HL-60 (cell line): Measurements from ENCODE around the gene ELP2.

Experiments used
- DNase-seq, 2 experiments: peaks; one replicate each; pipeline ENCODE4 v3.0.0-alpha.2; 2010 to 2020; ENCODE audit warnings: low read depth in 1 of 2, low spot score in 1 of 2
- H3K27ac ChIP-seq: fragments of 250-450 bp; sonication (Bioruptor Pico); replicated peaks from 2 replicates; pipeline ENCODE4 v1.5.1; 2020; ENCODE audit warnings: mild to moderate bottlenecking, moderate library complexity
- H3K27me3 ChIP-seq: fragments of 250-450 bp; sonication (Bioruptor Pico); 2 replicates; pipeline ENCODE4 v1.5.1; 2021; ENCODE audit warnings: mild to moderate bottlenecking, moderate library complexity; ENCODE audit not compliant: insufficient read depth, poor library complexity, severe bottlenecking
- H3K4me3 ChIP-seq: replicated peaks from 2 replicates; pipeline ENCODE4 v1.5.1; 2011; ENCODE audit warnings: mild to moderate bottlenecking, control low read depth, low read length; ENCODE audit not compliant: insufficient read depth
- CTCF ChIP-seq: IDR thresholded peaks from one replicate; pipeline ENCODE4 v1.5.1; 2011; ENCODE audit warnings: low read length, control low read depth, inconsistent platforms; ENCODE audit not compliant: insufficient read depth
- GABPA ChIP-seq: IDR thresholded peaks from 2 replicates; pipeline ENCODE4 v1.6.1; 2012; ENCODE audit warnings: low read depth
- POLR2AphosphoS5 ChIP-seq: IDR thresholded peaks from 2 replicates; pipeline ENCODE4 v1.6.1; 2012; ENCODE audit warnings: low read depth
- REST ChIP-seq: IDR thresholded peaks from 2 replicates; pipeline ENCODE4 v1.6.1; 2012; ENCODE audit warnings: low read depth; ENCODE audit not compliant: insufficient replicate concordance
- SPI1 ChIP-seq: IDR thresholded peaks from 2 replicates; pipeline ENCODE4 v1.6.1; 2012; ENCODE audit warnings: low read depth, mild to moderate bottlenecking, borderline replicate concordance

ELP2 gene

GRCh38 chr18:36094431-36094830, 35.3 kb upstream of the ELP2 start:
- Histone ChIP-seq H3K4me3 (no peak overlapping the region), H3K27me3 (no peaks in the 10 kb centered on the region), H3K27ac (no peak overlapping the region)
- DNase-seq = no peak
- TF ChIP-seq CTCF (no peak), GABPA (no peak), REST (no peak), SPI1 (no peak)

DNA sequence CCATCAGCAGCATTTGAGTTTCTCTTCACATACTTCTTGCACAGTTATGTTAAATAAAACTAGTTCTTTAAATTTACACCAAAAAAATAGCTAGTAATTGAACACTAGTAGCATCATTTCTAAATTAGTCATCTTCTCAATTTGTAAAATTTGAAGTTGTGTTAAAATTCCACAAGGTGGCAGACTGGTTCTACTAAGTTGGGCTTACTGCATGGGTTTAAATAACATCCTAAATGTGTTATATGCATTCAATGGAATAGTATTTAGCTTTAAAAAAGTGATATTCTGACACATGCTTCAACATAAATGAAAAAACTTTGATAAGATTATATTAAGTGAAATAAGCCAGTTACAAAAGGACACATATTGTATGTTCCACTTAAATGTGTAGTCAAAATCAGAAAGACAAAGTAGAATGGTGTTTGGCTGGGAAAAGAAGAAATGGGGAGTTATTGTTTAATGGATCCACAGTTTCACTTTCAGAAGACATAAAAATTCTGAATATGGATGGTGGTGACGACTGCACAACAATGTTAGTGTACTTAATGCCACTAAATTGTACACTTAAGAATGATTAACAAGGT, 33.7 kb upstream of the ELP2 start:
- no peaks in the 10 kb centered on the region for H3K27me3 ChIP-seq
- no peak overlapping the region for H3K4me3 ChIP-seq
- H3K27ac ChIP-seq = no peak overlapping the region
- TF ChIP-seq SPI1 = no peak
- TF ChIP-seq GABPA = no peak
- no peak for TF ChIP-seq POLR2AphosphoS5
- no peak for TF ChIP-seq CTCF
- TF ChIP-seq REST = no peak
- DNase-seq = peak; percentile 25 to 31

- Histone ChIP-seq H3K27ac (no peak overlapping the region), H3K4me3 (no peak overlapping the region), H3K27me3 (no peaks in the 10 kb centered on the region)
- TF ChIP-seq GABPA (no peak), CTCF (no peak), POLR2AphosphoS5 (no peak), SPI1 (no peak), REST (no peak)
- no peak for DNase-seq
Observed at GRCh38 chr18:36096955-36097354, 32.7 kb upstream of the ELP2 start.
